HUES64 (cell line): ENCODE measurements around the gene COL4A4.
A peak's percentile ranks its signal among the peaks of the same experiment; 100 is the strongest.
"Not testable (repeated sequence)": the region's sequence is repeated elsewhere in the genome, so short reads cannot be mapped to it uniquely, and the experiment has no call there.

Experiments
- H3K27ac ChIP-seq: 2 replicates; pipeline ENCODE4 v1.7.0; 2013; ENCODE audit warnings: low read depth, low read length, inconsistent platforms
- H3K27me3 ChIP-seq: 2 replicates; pipeline ENCODE4 v1.6.1; 2013; ENCODE audit warnings: mild to moderate bottlenecking, low read length; ENCODE audit not compliant: insufficient read depth
- H3K36me3 ChIP-seq: 2 replicates; pipeline ENCODE4 v1.6.1; 2013; ENCODE audit warnings: mild to moderate bottlenecking, low read length; ENCODE audit not compliant: insufficient read depth
- H3K4me1 ChIP-seq: 2 replicates; pipeline ENCODE4 v1.6.1; 2013; ENCODE audit warnings: mild to moderate bottlenecking, low read length, moderate library complexity; ENCODE audit not compliant: insufficient read depth
- H3K4me3 ChIP-seq: 2 replicates; pipeline ENCODE4 v1.5.1; 2013; ENCODE audit warnings: mild to moderate bottlenecking, low read length, moderate library complexity
- H3K9ac ChIP-seq: 2 replicates; pipeline ENCODE4 v1.6.1; 2013; ENCODE audit warnings: mild to moderate bottlenecking, low read depth, low read length
- H3K9me3 ChIP-seq: 2 replicates; pipeline ENCODE4 v1.6.1; 2013; ENCODE audit warnings: low read depth, low read length; ENCODE audit not compliant: insufficient read depth
- WGBS: fragments of 150-250, 120-280 bp; methylation state at CpG from one replicate; pipeline ENCODE4 v1.1.7; 2013; ENCODE audit warnings: missing lambda C conversion rate; 5-methylcytosine and 5-hydroxymethylcytosine counted together

The COL4A4 gene

GRCh38 chr2:227186751-227187150, 22.7 kb upstream of the COL4A4 start:
- WGBS, result 96% methylated on average over 1 of the region's 1 CpG
- Histone ChIP-seq H3K27ac (no peak overlapping the region), H3K9ac (no peak overlapping the region), H3K4me3 (no peak overlapping the region), H3K36me3 (no peaks in the 10 kb centered on the region), H3K27me3 (no peaks in the 10 kb centered on the region), H3K9me3 (no peaks in the 10 kb centered on the region), H3K4me1 (peaks cover 33% of the 10 kb centered on the region)

GRCh38 chr2:227185615-227186232, 21.7 kb upstream of the COL4A4 start:
- Histone ChIP-seq H3K9ac (no peak overlapping the region), H3K27ac (no peak overlapping the region), H3K9me3 (no peaks in the 10 kb centered on the region), H3K36me3 (no peaks in the 10 kb centered on the region), H3K4me3 (no peak overlapping the region), H3K4me1 (peaks cover 25% of the 10 kb centered on the region), H3K27me3 (no peaks in the 10 kb centered on the region)
- 88% methylated on average over 6 of the region's 6 CpGs for WGBS

- no peaks in the 10 kb centered on the region for H3K36me3 ChIP-seq
- 85% methylated on average over 2 of the region's 2 CpGs for WGBS
- H3K4me3 ChIP-seq, result no peak overlapping the region
- H3K27ac ChIP-seq, result no peak overlapping the region
- H3K4me1 ChIP-seq, result peaks cover 24% of the 10 kb centered on the region
- no peaks in the 10 kb centered on the region for H3K27me3 ChIP-seq
- H3K9me3 ChIP-seq, result no peaks in the 10 kb centered on the region
- no peak overlapping the region for H3K9ac ChIP-seq
Measured at GRCh38 chr2:227183657-227184367, 19.8 kb upstream of the COL4A4 start.

GRCh38 chr2:227182765-227183164, 18.8 kb upstream of the COL4A4 start:
- Histone ChIP-seq H3K4me1 (peaks cover 15% of the 10 kb centered on the region), H3K4me3 (no peak overlapping the region), H3K9me3 (no peaks in the 10 kb centered on the region), H3K27ac (no peak overlapping the region), H3K9ac (no peak overlapping the region), H3K27me3 (no peaks in the 10 kb centered on the region), H3K36me3 (no peaks in the 10 kb centered on the region)

GRCh38 chr2:227180770-227181169, 16.8 kb upstream of the COL4A4 start:
- 96% methylated on average over 2 of the region's 3 CpGs for WGBS
- no peaks in the 10 kb centered on the region for H3K36me3 ChIP-seq

GRCh38 chr2:227179988-227180685, 16.1 kb upstream of the COL4A4 start:
- H3K36me3 ChIP-seq, result no peaks in the 10 kb centered on the region
- peaks cover under 1% of the 10 kb centered on the region; the same call in 1 of the 2 replicates for H3K4me1 ChIP-seq
- H3K27me3 ChIP-seq, result no peaks in the 10 kb centered on the region
- H3K9ac ChIP-seq, result no peak overlapping the region
- no peaks in the 10 kb centered on the region for H3K9me3 ChIP-seq
- 86% methylated on average over 11 of the region's 11 CpGs for WGBS
- H3K27ac ChIP-seq, result no peak overlapping the region
- H3K4me3 ChIP-seq, result no peak overlapping the region

More at GRCh38 chr2:227180770-227181169, 16.8 kb upstream of the COL4A4 start:
- no peak overlapping the region for H3K27ac ChIP-seq
- peaks cover 6% of the 10 kb centered on the region for H3K4me1 ChIP-seq
- no peak overlapping the region for H3K4me3 ChIP-seq
- H3K9ac ChIP-seq, result no peak overlapping the region
- no peaks in the 10 kb centered on the region for H3K27me3 ChIP-seq
- no peaks in the 10 kb centered on the region for H3K9me3 ChIP-seq

GRCh38 chr2:227177592-227178336, 13.8 kb upstream of the COL4A4 start:
- Histone ChIP-seq H3K9me3 (no peaks in the 10 kb centered on the region), H3K36me3 (no peaks in the 10 kb centered on the region), H3K4me3 (no peak overlapping the region), H3K9ac (no peak overlapping the region), H3K4me1 (no peaks in the 10 kb centered on the region), H3K27ac (no peak overlapping the region), H3K27me3 (no peaks in the 10 kb centered on the region)
- 91% methylated on average over 11 of the region's 12 CpGs for WGBS

- not testable (repeated sequence) for H3K36me3 ChIP-seq, H3K9ac ChIP-seq, H3K4me1 ChIP-seq, H3K27me3 ChIP-seq, H3K27ac ChIP-seq, H3K9me3 ChIP-seq, H3K4me3 ChIP-seq
- 95% methylated on average over 11 of the region's 11 CpGs for WGBS
Measured at GRCh38 chr2:227171779-227172178, 7.8 kb upstream of the COL4A4 start.

GRCh38 chr2:227164763-227165291, 822 bp upstream of the COL4A4 start:
- 1% methylated on average over 38 of the region's 38 CpGs for WGBS
- Histone ChIP-seq H3K4me1 (no peaks in the 10 kb centered on the region), H3K9ac (no peak overlapping the region), H3K9me3 (no peaks in the 10 kb centered on the region), H3K27ac (no peak overlapping the region), H3K27me3 (peaks cover 78% of the 10 kb centered on the region), H3K4me3 (peak overlapping the region; percentile 66), H3K36me3 (no peaks in the 10 kb centered on the region)

- no peak overlapping the region; the same call in 1 of the 2 replicates for H3K9ac ChIP-seq
Measured at GRCh38 chr2:227163485-227163997, 464 bp downstream of the COL4A4 start.

More at GRCh38 chr2:227163485-227163997, 464 bp downstream of the COL4A4 start:
- H3K4me1 ChIP-seq, result no peaks in the 10 kb centered on the region
- no peak overlapping the region for H3K27ac ChIP-seq
- H3K4me3 ChIP-seq, result peak overlapping the region; percentile 66
- H3K9me3 ChIP-seq, result no peaks in the 10 kb centered on the region
- peaks cover 79% of the 10 kb centered on the region for H3K27me3 ChIP-seq
- 3% methylated on average over 20 of the region's 20 CpGs for WGBS
- H3K36me3 ChIP-seq, result no peaks in the 10 kb centered on the region
